Measurements from ENCODE around the gene LTBR. TPM values are rescaled to one million over a fixed set of nuclear protein-coding genes. Genes with fewer than 3 reads are reported as not detected.

Gene LTBR
- total RNA-seq, 1 donor from 2014 or later = 2.8 TPM

- no peaks in the 10 kb centered on the region for H3K27me3 ChIP-seq (ENCODE audit: insufficient read depth, low read length)
- no peak overlapping the region for H3K27ac Mint-ChIP-seq (ENCODE audit: unreplicated experiment)
- H3K4me3 Mint-ChIP-seq (ENCODE audit: unreplicated experiment) = no peak overlapping the region
- H3K36me3 Mint-ChIP-seq (ENCODE audit: low read depth, unreplicated experiment) = no peaks in the 10 kb centered on the region
- no peak overlapping the region for H3K4me3 ChIP-seq (ENCODE audit: insufficient read depth, low read depth, low read length)
- FAIRE-seq (no peak), DNase-seq (ENCODE audit: low read depth) (no peak)
- H3K27me3 Mint-ChIP-seq (ENCODE audit: low read depth, unreplicated experiment) = no peaks in the 10 kb centered on the region
- no peaks in the 10 kb centered on the region for H3K4me1 Mint-ChIP-seq (ENCODE audit: low read depth, unreplicated experiment)
- H3K4me2 ChIP-seq (ENCODE audit: low read length) = no peak overlapping the region
- H3K9me3 Mint-ChIP-seq (ENCODE audit: unreplicated experiment) = peaks cover 7% of the 10 kb centered on the region
- H2AFZ ChIP-seq (ENCODE audit: low read depth, low read length) = no peak overlapping the region
- H3K4me1 ChIP-seq (ENCODE audit: insufficient read depth, low read length) = no peaks in the 10 kb centered on the region
- H4K20me1 ChIP-seq (ENCODE audit: insufficient read depth, low read length) = no peaks in the 10 kb centered on the region
- no peaks in the 10 kb centered on the region for H3K36me3 ChIP-seq (ENCODE audit: insufficient read depth, low read length)
- no peak overlapping the region for H3K9ac ChIP-seq (ENCODE audit: low read length)
- H3K79me2 ChIP-seq (ENCODE audit: insufficient read depth, low read length) = no peaks in the 10 kb centered on the region
- H3K9me3 ChIP-seq (ENCODE audit: insufficient read depth, low read depth, low read length) = no peaks in the 10 kb centered on the region
- TF ChIP-seq CTCF (IDR thresholded peaks at IDR 0.05; ENCODE audit: insufficient read depth, low read depth, low read length) (no peak), EZH2 (IDR thresholded peaks at IDR 0.05; ENCODE audit: insufficient read depth, low read length) (no peak)
- no peak overlapping the region for H3K27ac ChIP-seq (ENCODE audit: low read depth, low read length)
Measured at GRCh38 chr12:6407236-6407954, 23.4 kb downstream of the LTBR start.

DNA sequence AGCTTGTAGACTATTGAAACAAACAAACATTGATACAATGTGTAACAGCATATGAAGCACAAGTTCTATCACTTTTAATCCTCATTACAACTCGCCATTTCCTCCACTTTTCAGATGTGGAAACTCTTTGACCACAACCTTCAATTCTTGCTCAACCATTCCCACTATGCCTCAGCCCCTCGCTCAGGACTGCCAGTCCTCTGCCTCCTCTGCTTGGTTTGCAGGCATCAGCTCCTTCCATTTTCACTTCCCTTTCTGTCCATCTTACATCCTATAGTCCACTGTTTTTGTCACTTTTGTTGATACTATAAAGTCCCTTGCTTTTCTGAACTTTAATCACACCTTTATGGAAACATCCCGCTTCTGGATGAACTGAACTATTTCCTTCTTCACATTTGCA lies 32.6 kb downstream of the LTBR start:
- FAIRE-seq = no peak
- H3K27ac ChIP-seq (ENCODE audit: low read depth, low read length) = no peak overlapping the region
- H3K27me3 ChIP-seq (ENCODE audit: insufficient read depth, low read length) = no peaks in the 10 kb centered on the region
- no peaks in the 10 kb centered on the region for H3K4me1 ChIP-seq (ENCODE audit: insufficient read depth, low read length)
- no peaks in the 10 kb centered on the region for H4K20me1 ChIP-seq (ENCODE audit: insufficient read depth, low read length)
- H3K36me3 Mint-ChIP-seq (ENCODE audit: low read depth, unreplicated experiment) = no peaks in the 10 kb centered on the region
- H3K4me3 Mint-ChIP-seq (ENCODE audit: unreplicated experiment) = no peak overlapping the region
- peaks cover 3% of the 10 kb centered on the region for H3K9me3 Mint-ChIP-seq (ENCODE audit: unreplicated experiment)
- no peak overlapping the region for H3K9ac ChIP-seq (ENCODE audit: low read length)
- no peaks in the 10 kb centered on the region for H3K4me1 Mint-ChIP-seq (ENCODE audit: low read depth, unreplicated experiment)
- no peak for DNase-seq (ENCODE audit: low read depth)
- H2AFZ ChIP-seq (ENCODE audit: low read depth, low read length) = no peak overlapping the region
- no peak overlapping the region for H3K27ac Mint-ChIP-seq (ENCODE audit: unreplicated experiment)
- H3K9me3 ChIP-seq (ENCODE audit: insufficient read depth, low read depth, low read length) = no peaks in the 10 kb centered on the region
- H3K27me3 Mint-ChIP-seq (ENCODE audit: low read depth, unreplicated experiment) = peaks cover 6% of the 10 kb centered on the region
- no peak overlapping the region for H3K4me3 ChIP-seq (ENCODE audit: insufficient read depth, low read depth, low read length)
- H3K79me2 ChIP-seq (ENCODE audit: insufficient read depth, low read length) = no peaks in the 10 kb centered on the region
- no peaks in the 10 kb centered on the region for H3K36me3 ChIP-seq (ENCODE audit: insufficient read depth, low read length)
- TF ChIP-seq CTCF (IDR thresholded peaks at IDR 0.05; ENCODE audit: insufficient read depth, low read depth, low read length) = no peak
- TF ChIP-seq EZH2 (IDR thresholded peaks at IDR 0.05; ENCODE audit: insufficient read depth, low read length) = no peak
- no peak overlapping the region for H3K4me2 ChIP-seq (ENCODE audit: low read length)

- Histone ChIP-seq H3K79me2 (ENCODE audit: insufficient read depth, low read length) (no peaks in the 10 kb centered on the region), H3K9ac (ENCODE audit: low read length) (no peak overlapping the region), H3K36me3 (ENCODE audit: insufficient read depth, low read length) (no peaks in the 10 kb centered on the region), H2AFZ (ENCODE audit: low read depth, low read length) (no peak overlapping the region), H3K27ac (ENCODE audit: low read depth, low read length) (no peak overlapping the region), H3K4me2 (ENCODE audit: low read length) (no peak overlapping the region), H3K27me3 (ENCODE audit: insufficient read depth, low read length) (no peaks in the 10 kb centered on the region), H3K9me3 (ENCODE audit: insufficient read depth, low read depth, low read length) (no peaks in the 10 kb centered on the region), H4K20me1 (ENCODE audit: insufficient read depth, low read length) (no peaks in the 10 kb centered on the region), H3K4me3 (ENCODE audit: insufficient read depth, low read depth, low read length) (no peak overlapping the region), H3K4me1 (ENCODE audit: insufficient read depth, low read length) (no peaks in the 10 kb centered on the region)
- Mint-ChIP-seq H3K4me3 (ENCODE audit: unreplicated experiment) (peak overlapping the region; percentile 56), H3K9me3 (ENCODE audit: unreplicated experiment) (peaks cover 3% of the 10 kb centered on the region), H3K27ac (ENCODE audit: unreplicated experiment) (no peak overlapping the region), H3K4me1 (ENCODE audit: low read depth, unreplicated experiment) (no peaks in the 10 kb centered on the region), H3K36me3 (ENCODE audit: low read depth, unreplicated experiment) (no peaks in the 10 kb centered on the region), H3K27me3 (ENCODE audit: low read depth, unreplicated experiment) (peaks cover 6% of the 10 kb centered on the region)
- no peak for DNase-seq (ENCODE audit: low read depth)
- FAIRE-seq = no peak
- TF ChIP-seq CTCF (IDR thresholded peaks at IDR 0.05; ENCODE audit: insufficient read depth, low read depth, low read length) (no peak), EZH2 (IDR thresholded peaks at IDR 0.05; ENCODE audit: insufficient read depth, low read length) (no peak)
Measured at GRCh38 chr12:6418796-6419195, 34.8 kb downstream of the LTBR start.
